ENCODE data around the gene STKLD1. TPM values are rescaled to one million over a fixed set of nuclear protein-coding genes. Genes with fewer than 3 reads are reported as not detected.

Gene STKLD1
- total and polyA plus RNA-seq, 9 of the 15 experiments (the other 6 are each of a cell fraction or from before 2014, with no cell fraction given), result 0.10 to 0.65 (median 0.33) TPM; not detected in 2

- TF ChIP-seq ZNF717 (CRISPR knock-in tag; IDR thresholded peaks at IDR 0.05) (no peak), CHD4 (IDR thresholded peaks at IDR 0.05; ENCODE audit: insufficient read depth, insufficient replicate concordance, low read depth, low read length, poor library complexity, severe bottlenecking) (no peak), ZNF316 (IDR thresholded peaks at IDR 0.05) (no peak), HDAC1 (IDR thresholded peaks at IDR 0.05) (peak in 1 of 2 experiments; percentile 97; a peak in 3 of 4 replicates), ARHGAP35 (IDR thresholded peaks at IDR 0.05; ENCODE audit: partially characterized antibody) (no peak), KAT2B (IDR thresholded peaks at IDR 0.05; ENCODE audit: low read depth, low read length) (no peak), ZNF324 (CRISPR knock-in tag; IDR thresholded peaks at IDR 0.05) (no peak), CREBBP (IDR thresholded peaks at IDR 0.05; ENCODE audit: low read depth, low read length) (no peak), FOXK2 (conservative IDR thresholded peaks at IDR 0.05 in 1 of 2, IDR thresholded peaks at IDR 0.05 in 1 of 2; ENCODE audit: low read depth in 2 of 2) (no peak), FUS (optimal IDR thresholded peaks at IDR 0.05; ENCODE audit: low read depth, low read length) (no peak), ZBTB26 (CRISPR knock-in tag; IDR thresholded peaks at IDR 0.05) (no peak), MBD2 (IDR thresholded peaks at IDR 0.05; ENCODE audit: borderline replicate concordance, low read depth) (no peak; the same call in 1 of the 2 replicates), KDM4B (IDR thresholded peaks at IDR 0.05; ENCODE audit: borderline replicate concordance in 2 of 2, low read depth in 1 of 2) (no peak), EP400 (IDR thresholded peaks at IDR 0.05) (peak; percentile 53; the same call in 1 of the 2 replicates), CBFA2T3 (IDR thresholded peaks at IDR 0.05) (no peak), ARID1B (IDR thresholded peaks at IDR 0.05) (no peak), RHOXF2B (CRISPR knock-in tag; conservative IDR thresholded peaks at IDR 0.05) (no peak), ZNF184 (CRISPR knock-in tag; IDR thresholded peaks at IDR 0.05) (no peak), HNRNPK (IDR thresholded peaks at IDR 0.05; ENCODE audit: low read depth, low read length, poor library complexity, severe bottlenecking) (peak; percentile 89), HMBOX1 (IDR thresholded peaks at IDR 0.05) (no peak), ZNF668 (CRISPR knock-in tag; IDR thresholded peaks at IDR 0.05) (no peak), NONO (IDR thresholded peaks at IDR 0.05; ENCODE audit: low read depth in 2 of 2, low read length in 1 of 2) (no peak), ELF4 (CRISPR knock-in tag; IDR thresholded peaks at IDR 0.05) (no peak), OTX1 (CRISPR knock-in tag; IDR thresholded peaks at IDR 0.05) (no peak)
- TF ChIP-seq, protein P1, sequence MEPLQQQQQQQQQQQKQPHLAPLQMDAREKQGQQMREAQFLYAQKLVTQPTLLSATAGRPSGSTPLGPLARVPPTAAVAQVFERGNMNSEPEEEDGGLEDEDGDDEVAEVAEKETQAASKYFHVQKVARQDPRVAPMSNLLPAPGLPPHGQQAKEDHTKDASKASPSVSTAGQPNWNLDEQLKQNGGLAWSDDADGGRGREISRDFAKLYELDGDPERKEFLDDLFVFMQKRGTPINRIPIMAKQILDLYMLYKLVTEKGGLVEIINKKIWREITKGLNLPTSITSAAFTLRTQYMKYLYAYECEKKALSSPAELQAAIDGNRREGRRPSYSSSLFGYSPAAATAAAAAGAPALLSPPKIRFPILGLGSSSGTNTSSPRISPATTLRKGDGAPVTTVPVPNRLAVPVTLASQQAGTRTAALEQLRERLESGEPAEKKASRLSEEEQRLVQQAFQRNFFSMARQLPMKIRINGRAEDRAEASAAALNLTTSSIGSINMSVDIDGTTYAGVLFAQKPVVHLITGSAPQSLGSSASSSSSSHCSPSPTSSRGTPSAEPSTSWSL (CRISPR knock-in tag; IDR thresholded peaks at IDR 0.05; ENCODE audit: borderline replicate concordance), result no peak
- TF ChIP-seq, protein P2, sequence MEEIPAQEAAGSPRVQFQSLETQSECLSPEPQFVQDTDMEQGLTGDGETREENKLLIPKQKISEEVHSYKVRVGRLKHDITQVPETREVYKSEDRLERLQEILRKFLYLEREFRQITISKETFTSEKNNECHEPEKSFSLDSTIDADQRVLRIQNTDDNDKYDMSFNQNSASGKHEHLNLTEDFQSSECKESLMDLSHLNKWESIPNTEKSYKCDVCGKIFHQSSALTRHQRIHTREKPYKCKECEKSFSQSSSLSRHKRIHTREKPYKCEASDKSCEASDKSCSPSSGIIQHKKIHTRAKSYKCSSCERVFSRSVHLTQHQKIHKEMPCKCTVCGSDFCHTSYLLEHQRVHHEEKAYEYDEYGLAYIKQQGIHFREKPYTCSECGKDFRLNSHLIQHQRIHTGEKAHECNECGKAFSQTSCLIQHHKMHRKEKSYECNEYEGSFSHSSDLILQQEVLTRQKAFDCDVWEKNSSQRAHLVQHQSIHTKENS (CRISPR knock-in tag; IDR thresholded peaks at IDR 0.05), result no peak
Observed at GRCh38 chr9:133356391-133357091, 19.6 kb upstream of the STKLD1 start, which contains the start of the genes SURF1 and SURF2 (continued).

Measured in K562 (cell line).